ENCODE results near the gene GGNBP2.

DNA sequence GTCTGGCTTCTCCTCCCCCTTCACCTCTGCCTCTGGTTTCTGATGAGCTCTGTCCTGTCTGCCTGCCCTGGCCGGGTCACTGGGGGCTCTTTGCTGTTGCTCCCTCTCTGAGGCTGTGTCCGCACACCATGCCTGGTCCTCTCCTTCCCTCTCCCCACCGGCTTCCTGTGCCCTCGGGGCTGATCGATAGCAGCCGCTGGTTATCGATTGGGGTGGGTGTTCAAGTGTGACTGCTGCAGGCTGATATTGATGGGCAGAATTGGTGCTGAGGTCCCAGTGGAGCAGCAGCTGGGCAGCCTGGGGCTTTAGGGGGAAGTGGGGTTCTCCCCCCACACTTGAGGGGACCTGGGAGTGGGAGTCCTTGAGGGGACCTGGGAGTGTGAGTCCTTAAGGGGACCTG is 73.1 kb downstream of the GGNBP2 start:
- TF ChIP-seq, protein P1, sequence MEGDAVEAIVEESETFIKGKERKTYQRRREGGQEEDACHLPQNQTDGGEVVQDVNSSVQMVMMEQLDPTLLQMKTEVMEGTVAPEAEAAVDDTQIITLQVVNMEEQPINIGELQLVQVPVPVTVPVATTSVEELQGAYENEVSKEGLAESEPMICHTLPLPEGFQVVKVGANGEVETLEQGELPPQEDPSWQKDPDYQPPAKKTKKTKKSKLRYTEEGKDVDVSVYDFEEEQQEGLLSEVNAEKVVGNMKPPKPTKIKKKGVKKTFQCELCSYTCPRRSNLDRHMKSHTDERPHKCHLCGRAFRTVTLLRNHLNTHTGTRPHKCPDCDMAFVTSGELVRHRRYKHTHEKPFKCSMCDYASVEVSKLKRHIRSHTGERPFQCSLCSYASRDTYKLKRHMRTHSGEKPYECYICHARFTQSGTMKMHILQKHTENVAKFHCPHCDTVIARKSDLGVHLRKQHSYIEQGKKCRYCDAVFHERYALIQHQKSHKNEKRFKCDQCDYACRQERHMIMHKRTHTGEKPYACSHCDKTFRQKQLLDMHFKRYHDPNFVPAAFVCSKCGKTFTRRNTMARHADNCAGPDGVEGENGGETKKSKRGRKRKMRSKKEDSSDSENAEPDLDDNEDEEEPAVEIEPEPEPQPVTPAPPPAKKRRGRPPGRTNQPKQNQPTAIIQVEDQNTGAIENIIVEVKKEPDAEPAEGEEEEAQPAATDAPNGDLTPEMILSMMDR (IDR thresholded peaks at IDR 0.05), result no peak
- no peak for TF ChIP-seq POLR2A (IDR thresholded peaks at IDR 0.05)
